Spleen (tissue), 7 donors: ENCODE results near the gene SUMF2.

ENCODE experiments used
- POLR2A ChIP-seq, 3 donors: fragments of 450-650 bp; IDR thresholded peaks; one replicate each; pipeline ENCODE4 v1.5.1; 2017; ENCODE audit warnings: antibody characterized with exemption in 3 of 3, mild to moderate bottlenecking in 1 of 3
- TF ChIP-seq, protein P1 (sequence below), 11 experiments: fragments of 200-600 bp in 7 of 11; fragments of 450-650 bp in 4 of 11; sonication (generic) in 4 of 11; IDR thresholded peaks in 8 of 11; conservative IDR thresholded peaks in 3 of 11; 1 replicate in 7 of 11; 2 replicates in 4 of 11; pipeline versions ENCODE4 v1.4.0 to v1.8.0; 2016 to 2021; ENCODE audit warnings: antibody characterized with exemption in 11 of 11, inconsistent platforms in 4 of 11, mild to moderate bottlenecking in 1 of 11
- donor health status: DM: no; HTN: no; CAD: no; lungs with moderate emphysema.
- donor health status: DM: no; HTN: no; CAD: no.
- donor health status: DM: no; HTN: no; CAD: no.

- TF ChIP-seq, protein P1, sequence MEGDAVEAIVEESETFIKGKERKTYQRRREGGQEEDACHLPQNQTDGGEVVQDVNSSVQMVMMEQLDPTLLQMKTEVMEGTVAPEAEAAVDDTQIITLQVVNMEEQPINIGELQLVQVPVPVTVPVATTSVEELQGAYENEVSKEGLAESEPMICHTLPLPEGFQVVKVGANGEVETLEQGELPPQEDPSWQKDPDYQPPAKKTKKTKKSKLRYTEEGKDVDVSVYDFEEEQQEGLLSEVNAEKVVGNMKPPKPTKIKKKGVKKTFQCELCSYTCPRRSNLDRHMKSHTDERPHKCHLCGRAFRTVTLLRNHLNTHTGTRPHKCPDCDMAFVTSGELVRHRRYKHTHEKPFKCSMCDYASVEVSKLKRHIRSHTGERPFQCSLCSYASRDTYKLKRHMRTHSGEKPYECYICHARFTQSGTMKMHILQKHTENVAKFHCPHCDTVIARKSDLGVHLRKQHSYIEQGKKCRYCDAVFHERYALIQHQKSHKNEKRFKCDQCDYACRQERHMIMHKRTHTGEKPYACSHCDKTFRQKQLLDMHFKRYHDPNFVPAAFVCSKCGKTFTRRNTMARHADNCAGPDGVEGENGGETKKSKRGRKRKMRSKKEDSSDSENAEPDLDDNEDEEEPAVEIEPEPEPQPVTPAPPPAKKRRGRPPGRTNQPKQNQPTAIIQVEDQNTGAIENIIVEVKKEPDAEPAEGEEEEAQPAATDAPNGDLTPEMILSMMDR (IDR thresholded peaks at IDR 0.05 in 8 of 11, conservative IDR thresholded peaks at IDR 0.05 in 3 of 11), result no peak
- TF ChIP-seq POLR2A (IDR thresholded peaks at IDR 0.05), result no peak
These were observed 33.7 kb upstream of the SUMF2 start for GRCh38 chr7:56030340-56030739.
